Vagina (tissue), 2 donors: Measurements from ENCODE around the gene SCARB1. TPM values are rescaled to one million over a fixed set of nuclear protein-coding genes. Genes with fewer than 3 reads are reported as not detected.

Experiments
- DNase-seq, 2 donors: peaks; one replicate each; pipeline ENCODE4 v3.0.0-alpha.2; 2017; ENCODE audit errors: extremely low spot score in 2 of 2
- H3K27ac ChIP-seq: fragments of 200-600 bp; sonication (generic); one replicate; pipeline ENCODE4 v1.5.1; 2019
- H3K27me3 ChIP-seq: fragments of 200-600 bp; sonication (generic); one replicate; pipeline ENCODE4 v1.5.1; 2019
- H3K36me3 ChIP-seq, 2 donors: fragments of 200-600 bp; sonication (generic); one replicate each; pipeline ENCODE4 v1.5.1; 2017 to 2019
- H3K4me1 ChIP-seq: fragments of 200-600 bp; sonication (generic); one replicate; pipeline ENCODE4 v1.5.1; 2019
- H3K4me3 ChIP-seq, 2 donors: fragments of 200-600 bp; sonication (generic); 1 replicate in 1 of 2; 2 replicates in 1 of 2; pipeline ENCODE4 v1.5.1; 2016 to 2019
- H3K9me3 ChIP-seq: fragments of 200-600 bp; sonication (generic); one replicate; pipeline ENCODE4 v1.5.1; 2019
- CTCF ChIP-seq, 3 experiments: fragments of 450-650 bp in 2 of 3; fragments of 200-600 bp in 1 of 3; sonication (generic) in 1 of 3; IDR thresholded peaks; one replicate each; pipeline ENCODE4 v1.5.1; 2017 to 2019; ENCODE audit warnings: antibody characterized with exemption in 3 of 3, mild to moderate bottlenecking in 2 of 3, moderate library complexity in 2 of 3
- POLR2A ChIP-seq, 2 donors: fragments of 450-650 bp; IDR thresholded peaks; one replicate each; pipeline ENCODE4 v1.6.1; 2017; ENCODE audit warnings: antibody characterized with exemption in 2 of 2, mild to moderate bottlenecking in 2 of 2, moderate library complexity in 2 of 2
- POLR2AphosphoS5 ChIP-seq, 2 donors: sonication (generic); formaldehyde crosslinking; IDR thresholded peaks; one replicate each; pipeline ENCODE4 v1.9.0; 2017; ENCODE audit warnings: antibody characterized with exemption in 2 of 2, mild to moderate bottlenecking in 2 of 2, low read depth in 1 of 2; ENCODE audit not compliant: insufficient read depth in 1 of 2
- intact Hi-C: fragments of 100-400 bp; cut with DNase I; formaldehyde crosslinking; loops from one replicate; pipeline ENCODE4 v1.15.1; 2023
- small RNA-seq: library from RNA; depleted of rRNA; stranded (forward); fragments of <200 nt; gene quantifications from one replicate; pipeline ENCODE3, GENCODE V24; 2016
- total RNA-seq: library from RNA; depleted of rRNA; stranded (reverse); fragments of >200 nt; gene quantifications from one replicate; pipeline ENCODE4 v1.2.3, GENCODE V29; 2016

The SCARB1 gene
- total RNA-seq, 1 donor from 2014 or later, result 20.6 TPM

GRCh38 chr12:124727922-124728321 is 135.7 kb downstream of the SCARB1 start:
- TF ChIP-seq POLR2A (IDR thresholded peaks at IDR 0.05) (no peak), CTCF (IDR thresholded peaks at IDR 0.05) (no peak), POLR2AphosphoS5 (IDR thresholded peaks at IDR 0.05; ENCODE audit: insufficient read depth in 1 of 2, low read depth in 1 of 2) (no peak)
- no peak for DNase-seq
- no peak overlapping the region for H3K27ac ChIP-seq

GRCh38 chr12:124727264-124727800 is 136.3 kb downstream of the SCARB1 start:
- intact Hi-C loops, result no loop called here
- no peaks in the 10 kb centered on the region for H3K27me3 ChIP-seq
- no peak for DNase-seq

More at GRCh38 chr12:124727922-124728321, 135.7 kb downstream of the SCARB1 start:
- Histone ChIP-seq H3K27me3 (no peaks in the 10 kb centered on the region), H3K4me3 (no peak overlapping the region), H3K9me3 (no peaks in the 10 kb centered on the region), H3K36me3 (no peaks in the 10 kb centered on the region), H3K4me1 (peaks cover 20% of the 10 kb centered on the region)
- intact Hi-C loops, result no loop called here

More at GRCh38 chr12:124727264-124727800, 136.3 kb downstream of the SCARB1 start:
- Histone ChIP-seq H3K27ac (peak overlapping the region; percentile 13), H3K4me3 (no peak overlapping the region), H3K9me3 (no peaks in the 10 kb centered on the region), H3K4me1 (peaks cover 20% of the 10 kb centered on the region), H3K36me3 (no peaks in the 10 kb centered on the region)
- TF ChIP-seq POLR2A (IDR thresholded peaks at IDR 0.05), result no peak
- TF ChIP-seq POLR2AphosphoS5 (IDR thresholded peaks at IDR 0.05; ENCODE audit: insufficient read depth in 1 of 2, low read depth in 1 of 2), result peak in 1 of 2 donors; percentile 72
- no peak for TF ChIP-seq CTCF (IDR thresholded peaks at IDR 0.05)

Small RNA genes lying within 50 kb of the gene (small RNA-seq; reads per million reads assigned to genes)
- gene RNU6-927P, result not detected

Other genes starting within 250 kb of the SCARB1 start
- 2,671 TPM for gene UBC, start 50.8 kb upstream of the SCARB1 start, total RNA-seq
- 11.3 TPM for gene DHX37, start 125.3 kb upstream of the SCARB1 start, total RNA-seq
- gene BRI3BP, start 129.8 kb upstream of the SCARB1 start, total RNA-seq, result 4.4 TPM
- gene AACS, start 201.6 kb upstream of the SCARB1 start, total RNA-seq, result 22.3 TPM